H1 (cell line): ENCODE data around the gene UBN2. TPM values are rescaled to one million over a fixed set of nuclear protein-coding genes. Genes with fewer than 3 reads are reported as not detected.

ENCODE experiments used
- CTCF ChIA-PET: fragments of 300-600 bp; sonication (Branson Sonifier 250); formaldehyde crosslinking; loops from one replicate; lab custom pipeline; 2021; ENCODE audit not compliant: partially characterized antibody; lab: Charles Lee
- POLR2A ChIA-PET: fragments of 300-600 bp; sonication (Branson Sonifier 250); formaldehyde crosslinking; loops from one replicate; lab custom pipeline; 2021; ENCODE audit warnings: inconsistent platforms; ENCODE audit not compliant: partially characterized antibody; lab: Charles Lee
- DNase-seq, 2 experiments: peaks; one replicate each; pipeline versions ENCODE4 v3.0.0 to v3.0.0-alpha.2; 2010 to 2022; ENCODE audit warnings: low spot score in 2 of 2, low read depth in 1 of 2, mixed read lengths in 1 of 2
- FAIRE-seq: peaks from 2 replicates; lab custom pipeline; 2011; peaks lifted over from hg19 to GRCh38; lab: Jason Lieb, UNC
- H2AFZ ChIP-seq: 2 replicates; pipeline ENCODE4 v1.8.1; 2012; ENCODE audit warnings: low read length, inconsistent platforms
- H2AK5ac ChIP-seq: 2 replicates; pipeline ENCODE4 v1.6.1; 2013; ENCODE audit warnings: low read depth, low read length
- H2BK120ac ChIP-seq: replicated peaks from 2 replicates; pipeline ENCODE3; 2013; ENCODE audit warnings: low read depth, low read length, inconsistent platforms
- H2BK12ac ChIP-seq: 2 replicates; pipeline ENCODE4 v1.6.1; 2013; ENCODE audit warnings: low read depth, low read length
- H2BK15ac ChIP-seq: 2 replicates; pipeline ENCODE4 v1.6.1; 2013; ENCODE audit warnings: low read length
- H2BK20ac ChIP-seq: 2 replicates; pipeline ENCODE4 v1.6.1; 2013; ENCODE audit warnings: low read length
- H2BK5ac ChIP-seq: 2 replicates; pipeline ENCODE4 v1.6.1; 2013; ENCODE audit warnings: low read depth, low read length
- H3K14ac ChIP-seq: 2 replicates; pipeline ENCODE4 v1.6.1; 2013; ENCODE audit warnings: inconsistent platforms; ENCODE audit not compliant: insufficient read length
- H3K18ac ChIP-seq: 2 replicates; pipeline ENCODE4 v1.6.1; 2013; ENCODE audit warnings: low read length; ENCODE audit errors: extremely low read depth
- H3K23ac ChIP-seq: 2 replicates; pipeline ENCODE4 v1.6.1; 2013; ENCODE audit warnings: inconsistent platforms; ENCODE audit not compliant: insufficient read length
- H3K23me2 ChIP-seq: 2 replicates; pipeline ENCODE4 v1.6.1; 2013; ENCODE audit warnings: low read depth, low read length
- H3K27ac ChIP-seq: 2 replicates; pipeline ENCODE4 v1.6.1; 2011; ENCODE audit warnings: low read depth, low read length, inconsistent platforms
- H3K27me3 ChIP-seq, 4 experiments: replicated peaks in 1 of 4; 1 replicate in 1 of 4; 2 replicates in 3 of 4; pipeline versions ENCODE4 v1.6.1 to v1.8.1; 2011 to 2013; ENCODE audit warnings: low read length in 3 of 4, mild to moderate bottlenecking in 3 of 4, inconsistent platforms in 2 of 4, mixed read lengths in 2 of 4, moderate library complexity in 1 of 4; ENCODE audit not compliant: control insufficient read depth in 3 of 4, insufficient read depth in 3 of 4; ENCODE audit errors: extremely low read depth in 1 of 4
- H3K36me3 ChIP-seq, 4 experiments: 2 replicates each; pipeline versions ENCODE4 v1.6.1 to v1.8.1; 2011 to 2013; ENCODE audit warnings: mild to moderate bottlenecking in 4 of 4, low read length in 3 of 4, moderate library complexity in 2 of 4, control low read depth in 1 of 4, inconsistent platforms in 1 of 4; ENCODE audit not compliant: insufficient read depth in 4 of 4, control insufficient read depth in 2 of 4
- H3K4ac ChIP-seq: replicated peaks from 2 replicates; pipeline ENCODE3; 2013; ENCODE audit warnings: low read length, low read depth, mixed read lengths, inconsistent platforms; ENCODE audit not compliant: insufficient read length
- H3K4me1 ChIP-seq, 4 experiments: replicated peaks in 1 of 4; 1 replicate in 1 of 4; 2 replicates in 3 of 4; pipeline versions ENCODE4 v1.6.1 to v1.8.1; 2011 to 2013; ENCODE audit warnings: low read length in 3 of 4, inconsistent platforms in 2 of 4, mixed read lengths in 1 of 4; ENCODE audit not compliant: insufficient read depth in 4 of 4, control insufficient read depth in 3 of 4
- H3K4me2 ChIP-seq, 2 experiments: 2 replicates each; pipeline versions ENCODE4 v1.6.1 to v1.8.1; 2011 to 2013; ENCODE audit warnings: low read depth in 2 of 2, low read length in 2 of 2, control low read depth in 1 of 2, inconsistent platforms in 1 of 2, mild to moderate bottlenecking in 1 of 2; ENCODE audit not compliant: insufficient read depth in 1 of 2
- H3K4me3 ChIP-seq, 4 experiments: fragments of 200-600, 300-600 bp in 1 of 4; sonication (generic), shearing (Covaris generic), sonication (Bioruptor Twin) in 1 of 4; 2 replicates each; pipeline versions ENCODE4 v1.5.1 to v1.8.1; 2011 to 2016; ENCODE audit warnings: low read length in 4 of 4, low read depth in 3 of 4, control low read depth in 2 of 4, inconsistent platforms in 2 of 4, mild to moderate bottlenecking in 2 of 4, mixed read lengths in 1 of 4, moderate library complexity in 1 of 4; ENCODE audit not compliant: insufficient read depth in 2 of 4; ENCODE audit errors: extremely low read depth in 1 of 4
- H3K56ac ChIP-seq: replicated peaks from 2 replicates; pipeline ENCODE3; 2013; ENCODE audit warnings: low read depth, mild to moderate bottlenecking, mixed read lengths, low read length, inconsistent platforms; ENCODE audit not compliant: insufficient read length
- H3K79me1 ChIP-seq: 2 replicates; pipeline ENCODE4 v1.6.1; 2013; ENCODE audit warnings: low read depth, low read length, control low read depth
- H3K79me2 ChIP-seq, 2 experiments: 2 replicates each; pipeline versions ENCODE4 v1.6.1 to v1.8.1; 2012 to 2013; ENCODE audit warnings: low read length in 2 of 2, mild to moderate bottlenecking in 2 of 2, inconsistent platforms in 1 of 2; ENCODE audit not compliant: insufficient read depth in 2 of 2, control insufficient read depth in 1 of 2
- H3K9ac ChIP-seq, 4 experiments: replicated peaks in 1 of 4; 1 replicate in 1 of 4; 2 replicates in 3 of 4; pipeline versions ENCODE4 v1.6.1 to v1.8.1; 2011 to 2013; ENCODE audit warnings: low read depth in 3 of 4, low read length in 3 of 4, control low read depth in 2 of 4, mild to moderate bottlenecking in 2 of 4, moderate library complexity in 2 of 4, inconsistent platforms in 1 of 4; ENCODE audit errors: extremely low read depth in 1 of 4
- H3K9me3 ChIP-seq, 2 experiments: 2 replicates each; pipeline versions ENCODE4 v1.6.1 to v1.8.1; 2012 to 2013; ENCODE audit warnings: mild to moderate bottlenecking in 2 of 2, moderate library complexity in 2 of 2, control low read depth in 1 of 2, inconsistent platforms in 1 of 2, low read depth in 1 of 2, low read length in 1 of 2, mixed read lengths in 1 of 2; ENCODE audit not compliant: insufficient read depth in 2 of 2
- H4K20me1 ChIP-seq, 2 experiments: replicated peaks in 1 of 2; 2 replicates each; pipeline versions ENCODE3 to v1.8.1; 2011 to 2013; ENCODE audit warnings: inconsistent platforms in 2 of 2, low read length in 2 of 2, mild to moderate bottlenecking in 1 of 2; ENCODE audit not compliant: insufficient read depth in 2 of 2, control insufficient read depth in 1 of 2
- H4K5ac ChIP-seq: 2 replicates; pipeline ENCODE4 v1.6.1; 2013; ENCODE audit warnings: low read length, low read depth, mixed read lengths, inconsistent platforms; ENCODE audit not compliant: insufficient read length
- H4K8ac ChIP-seq: 2 replicates; pipeline ENCODE4 v1.8.0; 2013; ENCODE audit warnings: mild to moderate bottlenecking, moderate library complexity, low read length, inconsistent platforms; ENCODE audit not compliant: insufficient read depth; ENCODE audit errors: extremely low read depth
- H4K91ac ChIP-seq: replicated peaks from 2 replicates; pipeline ENCODE3; 2013; ENCODE audit warnings: low read length, mixed read lengths, inconsistent platforms; ENCODE audit not compliant: insufficient read length
- EP300 ChIP-seq, 2 experiments: IDR thresholded peaks; 1 replicate in 1 of 2; 2 replicates in 1 of 2; pipeline ENCODE4 v1.6.1; 2011 to 2012; ENCODE audit warnings: low read depth in 2 of 2, low read length in 2 of 2, mild to moderate bottlenecking in 2 of 2, borderline replicate concordance in 1 of 2, inconsistent platforms in 1 of 2, moderate library complexity in 1 of 2
- JUN ChIP-seq: IDR thresholded peaks from 2 replicates; pipeline ENCODE4 v1.6.1; 2011; ENCODE audit warnings: low read depth, mild to moderate bottlenecking, improper control_type of control experiment, low read length
- PHF8 ChIP-seq: fragments of 200-600 bp; sonication (generic); conservative IDR thresholded peaks from 2 replicates; pipeline ENCODE4 v1.7.1; 2012; ENCODE audit warnings: low read depth, mild to moderate bottlenecking, inconsistent platforms, low read length, moderate library complexity
- RAD21 ChIP-seq, 2 experiments: IDR thresholded peaks in 1 of 2; conservative IDR thresholded peaks in 1 of 2; 2 replicates each; pipeline ENCODE4 v1.6.1; 2011; ENCODE audit warnings: low read depth in 2 of 2, low read length in 2 of 2, improper control_type of control experiment in 1 of 2, inconsistent platforms in 1 of 2, mild to moderate bottlenecking in 1 of 2, moderate library complexity in 1 of 2
- SAP30 ChIP-seq: fragments of 300-600 bp; sonication (generic); IDR thresholded peaks from 2 replicates; pipeline ENCODE4 v1.7.1; 2012; ENCODE audit warnings: low read length, moderate library complexity, mild to moderate bottlenecking, inconsistent platforms; ENCODE audit not compliant: insufficient read depth, insufficient replicate concordance
- SIN3A ChIP-seq, 2 experiments: IDR thresholded peaks in 1 of 2; conservative IDR thresholded peaks in 1 of 2; 2 replicates each; pipeline ENCODE4 v1.6.1; 2011 to 2012; ENCODE audit warnings: low read length in 2 of 2, improper control_type of control experiment in 1 of 2, low read depth in 1 of 2, mild to moderate bottlenecking in 1 of 2
- SP1 ChIP-seq: IDR thresholded peaks from 2 replicates; pipeline ENCODE4 v1.6.1; 2011; ENCODE audit warnings: low read depth, low read length
- TEAD4 ChIP-seq: IDR thresholded peaks from 2 replicates; pipeline ENCODE4 v1.6.1; 2012; ENCODE audit warnings: low read depth, low read length, inconsistent platforms, mixed read lengths
- ZNF274 ChIP-seq: IDR thresholded peaks from 2 replicates; pipeline ENCODE4 v1.7.0; 2012; ENCODE audit warnings: low read length, borderline replicate concordance; ENCODE audit errors: extremely low read depth
- WGBS, 2 experiments: shearing (Covaris generic) in 1 of 2; methylation state at CpG; one replicate each; pipeline versions ENCODE4 v1.1.6 to v1.1.7; 2013 to 2015; ENCODE audit warnings: low lambda C conversion rate in 2 of 2, mixed read lengths in 2 of 2, inconsistent platforms in 1 of 2, low coverage in 1 of 2, missing lambda C conversion rate in 1 of 2; ENCODE audit not compliant: insufficient replicate concordance in 2 of 2, insufficient coverage in 1 of 2, insufficient read length in 1 of 2; ENCODE audit errors: extremely low coverage in 1 of 2, missing lambda C conversion rate in 1 of 2; 5-methylcytosine and 5-hydroxymethylcytosine counted together
- polyA plus RNA-seq, 7 experiments: library from polyadenylated mRNA; depleted of rRNA in 3 of 7; stranded (reverse) in 5 of 7; unstranded in 2 of 7; fragments of >200 nt in 5 of 7; fragments of 200-250 nt in 2 of 7; gene quantifications; 1 replicate in 5 of 7; 2 replicates in 1 of 7; 4 replicates in 1 of 7; pipeline versions ENCODE4 v1.2.1 to v1.2.3, GENCODE V29; 2011 to 2013; ENCODE audit warnings: missing spikeins in 2 of 7, mixed read lengths in 2 of 7
- total RNA-seq: library from RNA; stranded (reverse); fragmentation: NEBNext Ultra II Directional; extraction: Animal tissue kit (Norgen Biotek cat#: 25700); gene quantifications from 2 replicates; pipeline ENCODE4 v1.2.1, GENCODE V29; 2021

UBN2 gene
- total and polyA plus RNA-seq, 2 of the 8 experiments (the other 6 are each of a cell fraction or from before 2014, with no cell fraction given): 4.1 to 39.6 TPM

DNA sequence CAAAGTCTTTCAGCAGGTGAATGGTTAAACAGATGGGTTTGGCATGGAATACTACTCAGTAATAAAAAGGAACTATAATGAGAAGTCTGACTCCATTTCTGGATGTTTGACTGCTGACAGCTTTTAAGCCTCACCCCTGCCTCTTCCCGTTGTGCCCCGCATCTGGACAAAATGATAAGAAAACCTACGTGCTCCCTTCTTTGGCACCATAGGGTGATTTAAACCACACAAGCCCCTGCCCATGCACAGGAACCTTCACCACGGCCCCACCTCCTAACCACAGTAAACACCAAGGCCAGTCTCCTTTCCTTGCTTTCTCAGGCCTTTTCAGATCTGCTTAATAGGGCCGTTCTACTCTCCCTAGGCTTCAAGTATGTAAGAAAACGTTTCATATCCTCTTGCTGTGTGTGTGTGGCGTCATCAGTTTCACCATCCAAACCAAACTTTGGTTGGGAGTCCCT, 47.1 kb upstream of the UBN2 start:
- H3K9me3 ChIP-seq: no peaks in the 10 kb centered on the region
- peaks cover 0 to 14% (median 6%) of the 10 kb centered on the region in 4 experiments; a peak in 5 of 7 replicates for H3K4me1 ChIP-seq
- no peak overlapping the region for H3K27ac ChIP-seq
- no peak overlapping the region for H3K56ac ChIP-seq
- H3K4me2 ChIP-seq: no peak overlapping the region; a peak in 1 of 4 replicates
- H4K5ac ChIP-seq: no peak overlapping the region
- H3K27me3 ChIP-seq: no peaks in the 10 kb centered on the region
- no peaks in the 10 kb centered on the region for H3K23me2 ChIP-seq
- WGBS, 2 experiments: 78% methylated on average over 7 of the region's 7 CpGs; no CpG with 5 or more reads in 1 of the 2 experiments
- FAIRE-seq (no peak), DNase-seq (no peak)
- H4K20me1 ChIP-seq: no peaks in the 10 kb centered on the region
- no peak overlapping the region for H2BK15ac ChIP-seq
- H4K8ac ChIP-seq: no peak overlapping the region
- peak overlapping the region; percentile 0; the same call in 1 of the 2 replicates for H3K18ac ChIP-seq
- H3K79me1 ChIP-seq: no peaks in the 10 kb centered on the region
- H2BK20ac ChIP-seq: peak overlapping the region; percentile 6; the same call in 1 of the 2 replicates
- peak overlapping the region in 1 of 4 experiments; percentile 27; a peak in 1 of 7 replicates for H3K9ac ChIP-seq
- H2BK120ac ChIP-seq: peak overlapping the region; percentile 7
- H4K91ac ChIP-seq: peak overlapping the region; percentile 32
- H2AK5ac ChIP-seq: no peak overlapping the region
- H2BK5ac ChIP-seq: peak overlapping the region; percentile 85; the same call in 1 of the 2 replicates
- CTCF ChIA-PET: no interaction called here
- no peak overlapping the region for H3K14ac ChIP-seq
- H3K23ac ChIP-seq: no peak overlapping the region
- H3K36me3 ChIP-seq: 0 out of 8 replicates have a peak, but pooled peaks cover 0 to 3% (median 0%) of the 10 kb centered on the region in 4 experiments
- H2BK12ac ChIP-seq: peak overlapping the region; percentile 18; the same call in 1 of the 2 replicates
- no peak overlapping the region for H3K4ac ChIP-seq
- no peak overlapping the region for H3K4me3 ChIP-seq
- POLR2A ChIA-PET: no interaction called here
- H2AFZ ChIP-seq: no peak overlapping the region
- no peak for TF ChIP-seq RAD21 (IDR thresholded peaks at IDR 0.05 in 1 of 2, conservative IDR thresholded peaks at IDR 0.05 in 1 of 2; ENCODE audit: low read depth in 2 of 2, low read length in 2 of 2)
- no peak for TF ChIP-seq SAP30
- TF ChIP-seq JUN: no peak
- no peak for TF ChIP-seq SP1
- TF ChIP-seq PHF8: no peak
- no peak for TF ChIP-seq SIN3A (conservative IDR thresholded peaks at IDR 0.05 in 1 of 2, IDR thresholded peaks at IDR 0.05 in 1 of 2; ENCODE audit: low read depth in 1 of 2, low read length in 2 of 2)
- TF ChIP-seq ZNF274: no peak
- no peak for TF ChIP-seq EP300 (IDR thresholded peaks at IDR 0.05; ENCODE audit: borderline replicate concordance in 1 of 2, low read depth in 2 of 2, low read length in 2 of 2)
- no peak for TF ChIP-seq TEAD4
- no peaks in the 10 kb centered on the region for H3K79me2 ChIP-seq
